GM12875 (cell line): ENCODE data around the gene GCC2.

Experiments
- H3K4me3 ChIP-seq: one replicate; pipeline ENCODE4 v1.5.1; 2011; ENCODE audit warnings: low read depth, low read length, control low read depth
- CTCF ChIP-seq: IDR thresholded peaks from 2 replicates; pipeline ENCODE4 v1.5.1; 2011; ENCODE audit warnings: low read depth, mild to moderate bottlenecking, control low read depth, inconsistent platforms, low read length, moderate library complexity, borderline replicate concordance; ENCODE audit not compliant: insufficient read depth

The GCC2 gene

GRCh38 chr2:108407864-108408729 is 40.9 kb upstream of the GCC2 start:
- no peak for TF ChIP-seq CTCF

GRCh38 chr2:108409768-108410167 is 39.2 kb upstream of the GCC2 start:
- no peak overlapping the region for H3K4me3 ChIP-seq
- TF ChIP-seq CTCF = no peak

More at GRCh38 chr2:108407864-108408729, 40.9 kb upstream of the GCC2 start:
- no peak overlapping the region for H3K4me3 ChIP-seq

DNA sequence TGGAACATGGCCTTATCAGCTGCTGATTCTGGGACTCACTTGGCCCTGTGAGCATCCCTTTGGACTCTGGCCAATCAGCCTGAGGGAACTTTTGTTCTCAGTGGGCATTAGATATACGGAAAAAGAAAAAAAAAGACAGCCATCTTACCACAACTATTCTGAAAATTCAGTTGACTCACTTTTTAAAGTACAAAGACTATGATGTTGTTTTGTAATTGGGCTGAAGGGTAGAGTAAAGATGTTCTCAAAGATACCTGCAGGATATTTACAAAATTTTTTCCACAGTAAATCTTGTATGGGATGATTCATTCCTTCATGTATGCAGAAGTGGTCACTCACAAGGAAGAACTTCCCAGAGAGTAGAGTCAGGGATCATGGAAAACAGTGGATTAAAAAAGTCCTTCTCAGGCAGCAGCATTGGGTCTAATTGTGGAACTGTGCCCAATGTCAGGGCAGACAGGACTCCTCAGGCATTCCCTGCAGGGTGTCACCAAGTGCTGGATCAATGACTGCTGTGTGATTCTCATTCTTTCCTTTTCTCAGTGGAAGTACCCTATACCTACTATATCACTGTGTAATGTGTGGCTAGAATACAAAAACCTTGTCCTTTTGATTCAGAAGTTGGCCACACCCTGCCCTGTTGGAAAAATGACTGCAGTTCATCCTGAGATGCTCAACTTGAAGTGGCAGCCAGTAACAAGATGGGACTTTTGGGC is 35.9 kb upstream of the GCC2 start:
- no peak for TF ChIP-seq CTCF

GRCh38 chr2:108413711-108414095 is 35.3 kb upstream of the GCC2 start:
- no peak overlapping the region for H3K4me3 ChIP-seq
- no peak for TF ChIP-seq CTCF

More for the DNA sequence above, 35.9 kb upstream of the GCC2 start:
- no peak overlapping the region for H3K4me3 ChIP-seq

- H3K4me3 ChIP-seq = no peak overlapping the region
- TF ChIP-seq CTCF = no peak
These were observed 34.6 kb upstream of the GCC2 start for GRCh38 chr2:108414256-108414876.

GRCh38 chr2:108414945-108415344 is 34.1 kb upstream of the GCC2 start:
- H3K4me3 ChIP-seq = no peak overlapping the region
- no peak for TF ChIP-seq CTCF
